Activated CD8-positive, alpha-beta memory T cell treated with anti-CD3 and anti-CD28 coated beads for 36 hours (primary cell): ENCODE measurements around the gene OSBPL10. TPM values are rescaled to one million over a fixed set of nuclear protein-coding genes. Genes with fewer than 3 reads are reported as not detected.

Source experiments
- CTCF ChIA-PET: fragments of 350-600 bp; sonication (Branson Sonifier 250); formaldehyde crosslinking; loops from one replicate; lab custom pipeline; 2021; ENCODE audit warnings: antibody characterized with exemption; lab: Charles Lee
- POLR2A ChIA-PET: fragments of 350-600 bp; sonication (Branson Sonifier 250); formaldehyde crosslinking; loops from one replicate; lab custom pipeline; 2021; ENCODE audit warnings: antibody characterized with exemption; lab: Charles Lee
- total RNA-seq, 2 experiments: library from RNA; stranded (reverse); gene quantifications; one replicate each; pipeline ENCODE4 v1.2.3, GENCODE V29; 2021

The OSBPL10 gene
- total RNA-seq, 2 experiments from 2014 or later: 3.4 to 3.6 TPM

DNA sequence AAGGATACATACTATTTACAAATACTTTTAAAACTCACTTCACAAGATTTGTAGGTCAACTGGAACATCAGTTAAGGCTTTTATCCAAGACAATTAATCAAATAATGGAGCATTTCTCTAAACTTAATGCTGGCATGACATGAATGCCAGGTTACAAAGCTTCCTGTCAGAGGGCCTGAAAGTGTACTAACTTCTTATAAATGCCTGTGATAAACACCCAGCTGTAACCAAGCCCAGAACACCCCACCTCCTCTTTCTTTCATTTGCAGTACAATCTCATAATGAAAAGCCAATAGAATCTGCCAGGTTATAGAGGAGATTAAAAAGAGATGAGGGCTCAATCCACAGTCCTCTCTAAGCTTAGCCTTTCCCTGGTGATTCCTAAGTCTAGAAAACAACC is 214.4 kb downstream of the OSBPL10 start:
- CTCF ChIA-PET: interaction anchor here (1.1 to 1.5 kb wide), 2 partner anchors 14 to 40 kb away, joined by 3 read pairs; no protein-coding TSS in a partner anchor
- POLR2A ChIA-PET: no interaction called here

GRCh38 chr3:31765871-31766270 is 215.2 kb downstream of the OSBPL10 start:
- POLR2A ChIA-PET: no interaction called here
- CTCF ChIA-PET: interaction anchor here (1.5 kb wide), 1 partner anchor 13 kb away, joined by 3 read pairs; no protein-coding TSS in a partner anchor

- CTCF ChIA-PET: no interaction called here
- POLR2A ChIA-PET: no interaction called here
These were observed 217.3 kb downstream of the OSBPL10 start for GRCh38 chr3:31763731-31764130.

DNA sequence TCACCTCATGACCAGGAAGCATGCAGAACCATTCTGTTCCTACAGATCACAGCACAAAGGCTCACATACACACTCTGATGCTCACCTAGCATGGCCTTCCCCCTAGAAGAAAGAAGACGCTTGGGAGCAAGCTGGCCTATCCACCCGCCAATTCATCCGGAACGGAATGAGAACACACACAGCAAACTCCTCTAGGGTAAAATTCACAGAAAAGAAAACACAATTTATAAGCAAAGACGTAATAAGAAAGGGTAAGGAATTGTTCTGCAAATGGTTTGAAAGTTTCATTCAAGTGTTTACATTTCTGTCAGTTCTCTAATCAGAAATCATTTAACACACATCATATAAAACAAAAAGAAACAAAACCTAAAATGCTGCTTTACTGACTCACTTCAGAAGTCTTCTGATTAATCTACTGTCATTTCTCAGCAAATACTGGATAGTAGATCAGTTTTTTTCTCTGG is 218.1 kb downstream of the OSBPL10 start:
- ChIA-PET POLR2A (no interaction called here), CTCF (interaction anchor here (1.1 kb wide), 1 partner anchor 8 kb away, joined by 5 read pairs; no protein-coding TSS in a partner anchor)

- CTCF ChIA-PET: interaction anchor here (0.6 to 1.1 kb wide), 2 partner anchors 9 to 182 kb away, joined by 5 to 6 read pairs; no protein-coding TSS in a partner anchor
- POLR2A ChIA-PET: no interaction called here
These were observed 218.8 kb downstream of the OSBPL10 start for GRCh38 chr3:31762097-31762764.

DNA sequence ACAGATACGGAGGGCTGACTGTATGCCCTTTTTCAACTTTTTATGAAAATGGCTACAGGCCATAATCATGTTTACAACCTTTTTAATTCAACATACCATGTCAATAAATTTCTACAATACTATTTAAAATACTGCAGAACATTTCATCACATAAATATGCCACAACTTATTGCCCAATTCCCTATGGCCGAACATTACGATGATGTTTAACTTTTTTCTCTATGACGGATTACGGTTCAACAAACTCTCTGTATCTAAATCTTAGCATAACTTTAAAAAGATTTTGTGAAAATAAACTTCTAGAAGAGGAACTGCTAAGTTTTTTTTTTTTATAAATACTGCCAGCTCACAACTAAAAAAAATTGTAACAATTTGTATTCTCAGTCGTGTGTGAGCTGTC is 220.4 kb downstream of the OSBPL10 start:
- CTCF ChIA-PET: no interaction called here
- POLR2A ChIA-PET: no interaction called here

DNA sequence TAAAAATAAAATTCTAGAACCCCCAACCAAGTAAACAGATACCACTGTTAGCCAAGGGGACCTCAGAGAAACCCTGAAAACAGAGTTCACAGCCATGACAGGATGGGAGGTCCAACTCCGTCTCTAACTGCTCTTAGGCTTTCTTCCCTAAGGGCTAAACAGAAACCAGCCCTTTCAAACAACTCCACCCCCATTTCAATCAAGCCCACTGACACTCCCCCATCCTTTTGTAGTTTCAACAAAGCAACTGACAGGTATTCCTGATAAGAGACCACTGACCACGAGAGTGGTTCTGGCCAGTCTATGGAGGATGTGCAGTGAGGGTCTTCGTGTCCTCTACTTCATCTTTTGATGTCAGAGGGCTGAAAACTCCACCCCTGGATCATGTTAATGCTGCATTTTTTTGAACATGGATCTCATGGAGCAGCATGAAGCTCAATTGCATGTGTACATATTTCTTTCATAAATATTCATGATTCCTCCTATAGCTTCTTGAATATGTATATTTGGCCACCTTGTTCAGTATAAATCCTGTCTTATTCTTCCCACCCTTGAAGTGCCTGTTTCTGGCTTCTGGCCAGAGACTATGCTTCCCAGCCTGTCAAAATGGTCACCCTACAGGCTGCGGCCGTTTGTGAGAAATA is 222.6 kb downstream of the OSBPL10 start:
- ChIA-PET CTCF (no interaction called here), POLR2A (no interaction called here)

DNA sequence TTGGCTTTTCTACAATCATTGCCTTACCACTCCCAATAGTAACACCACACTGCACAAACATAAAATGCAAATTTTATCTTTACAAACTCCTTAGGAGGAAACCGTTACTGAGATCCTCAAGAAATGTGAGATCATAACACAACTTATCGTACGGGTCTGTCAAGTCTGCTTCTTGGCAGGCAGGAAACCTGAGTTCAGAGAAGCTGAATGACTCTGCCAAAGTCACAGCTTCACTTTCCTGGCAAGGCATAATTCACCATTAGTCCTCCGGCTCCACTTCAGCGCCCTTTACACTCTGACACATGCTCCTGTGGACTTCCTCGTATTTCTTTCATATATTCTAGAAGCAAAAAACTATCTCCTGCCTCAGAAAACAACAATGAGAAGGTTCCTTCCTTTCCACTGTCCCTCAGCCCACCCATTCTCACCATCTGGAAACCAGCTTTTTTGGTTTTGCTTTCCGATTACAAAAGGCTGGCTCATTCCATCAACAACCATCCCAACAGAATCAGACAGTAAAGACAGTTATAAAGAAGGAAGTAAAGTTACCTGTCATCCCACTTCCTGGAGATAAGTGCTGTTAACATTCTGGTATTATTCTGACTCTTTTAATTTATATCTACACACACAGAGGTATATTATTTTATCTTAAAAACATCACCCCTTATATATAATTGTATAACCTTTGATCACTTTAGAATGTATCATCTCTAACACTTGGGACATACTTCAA is 225.0 kb downstream of the OSBPL10 start:
- ChIA-PET POLR2A (no interaction called here), CTCF (interaction anchor here (1.0 kb wide), 1 partner anchor 12 kb away, joined by 3 read pairs; no protein-coding TSS in a partner anchor)

GRCh38 chr3:31754575-31755278 is 226.3 kb downstream of the OSBPL10 start:
- CTCF ChIA-PET: no interaction called here

GRCh38 chr3:31753050-31753425 is 228.0 kb downstream of the OSBPL10 start:
- ChIA-PET POLR2A (no interaction called here), CTCF (interaction anchor here (1.2 to 1.6 kb wide), 2 partner anchors 13 to 16 kb away, joined by 3 read pairs; no protein-coding TSS in a partner anchor)

More at GRCh38 chr3:31754575-31755278, 226.3 kb downstream of the OSBPL10 start:
- POLR2A ChIA-PET: no interaction called here

DNA sequence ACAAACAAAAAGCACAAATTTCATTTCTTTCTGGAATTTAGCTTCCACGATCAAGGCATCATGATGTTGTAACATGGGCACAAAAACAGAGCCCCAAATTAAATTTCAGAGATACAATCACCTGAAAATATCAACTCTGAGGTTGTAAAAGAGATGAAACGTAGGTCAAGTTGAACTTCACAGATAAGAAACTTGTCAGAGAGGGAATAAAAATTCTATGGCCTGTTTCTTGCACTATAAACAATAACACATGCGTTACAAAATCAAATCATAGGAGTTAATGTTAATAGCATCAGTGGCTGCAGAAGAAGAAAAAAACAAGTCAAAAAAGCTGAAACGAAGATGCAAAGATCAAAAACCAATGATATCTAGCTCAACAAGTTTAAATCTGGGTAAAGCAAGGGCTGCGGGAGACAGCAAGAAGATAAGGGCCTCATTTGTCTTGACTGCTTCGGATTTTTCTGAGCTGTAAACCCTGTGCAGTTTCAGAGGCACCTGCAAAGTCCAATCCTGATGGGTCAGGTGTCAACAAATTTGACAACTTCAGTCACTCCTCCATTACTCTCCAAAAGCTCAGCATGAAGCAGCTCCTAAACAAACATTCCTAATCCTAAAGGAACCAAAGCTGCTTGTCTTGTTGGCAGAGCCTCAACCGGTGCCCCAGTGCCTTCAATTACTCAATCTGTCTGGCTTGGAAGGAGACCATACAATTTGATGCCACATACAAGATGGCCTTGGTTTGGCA is 228.6 kb downstream of the OSBPL10 start:
- POLR2A ChIA-PET: no interaction called here
- CTCF ChIA-PET: interaction anchor here (1.2 to 1.6 kb wide), 2 partner anchors 14 to 16 kb away, joined by 3 read pairs; no protein-coding TSS in a partner anchor

- ChIA-PET CTCF (interaction anchor here (0.8 kb wide), 1 partner anchor 8 kb away, joined by 3 read pairs; no protein-coding TSS in a partner anchor), POLR2A (no interaction called here)
These were observed 230.7 kb downstream of the OSBPL10 start for GRCh38 chr3:31750341-31750740.

DNA sequence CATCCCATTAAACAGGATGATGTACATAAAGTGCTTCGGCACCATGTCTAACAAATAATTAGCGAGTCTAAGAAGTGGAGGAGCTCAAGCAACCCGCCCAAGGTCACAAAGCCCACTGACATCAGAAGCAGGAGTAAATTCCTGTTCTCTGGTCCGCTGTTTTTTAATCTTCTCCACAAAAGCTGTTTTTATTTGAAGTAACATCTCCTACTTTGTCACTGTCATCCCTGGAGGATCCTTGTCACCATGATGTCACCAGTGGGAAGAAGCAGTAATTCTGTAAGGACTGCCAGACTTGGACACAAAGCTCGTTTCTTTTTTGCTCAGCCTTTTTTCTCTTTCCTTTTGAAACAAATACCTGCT is 232.1 kb downstream of the OSBPL10 start:
- ChIA-PET POLR2A (no interaction called here), CTCF (no interaction called here)

- ChIA-PET POLR2A (no interaction called here), CTCF (interaction anchor here (0.7 kb wide), 1 partner anchor 1046 kb away, joined by 3 read pairs; no protein-coding TSS in a partner anchor)
These were observed 232.7 kb downstream of the OSBPL10 start for GRCh38 chr3:31748281-31748932.

GRCh38 chr3:31747785-31748184 is 233.3 kb downstream of the OSBPL10 start:
- POLR2A ChIA-PET: no interaction called here
- CTCF ChIA-PET: interaction anchor here (0.7 kb wide), 1 partner anchor 1047 kb away, joined by 3 read pairs; no protein-coding TSS in a partner anchor

GRCh38 chr3:31744913-31745312 is 236.1 kb downstream of the OSBPL10 start:
- ChIA-PET CTCF (interaction anchor here (0.6 kb wide), 1 partner anchor 147 kb away, joined by 3 read pairs; no protein-coding TSS in a partner anchor), POLR2A (no interaction called here)

GRCh38 chr3:31743331-31744089 is 237.6 kb downstream of the OSBPL10 start:
- CTCF ChIA-PET: no interaction called here
- POLR2A ChIA-PET: no interaction called here
